Suprapubic skin (tissue), 4 donors: ENCODE data around the gene SYNM. TPM values are rescaled to one million over a fixed set of nuclear protein-coding genes. Genes with fewer than 3 reads are reported as not detected.

Source experiments
- DNase-seq, 2 donors: peaks; one replicate each; pipeline ENCODE4 v3.0.0-alpha.2; 2019; ENCODE audit warnings: low spot score in 2 of 2
- H3K27ac ChIP-seq: fragments of 200-600 bp; sonication (generic); one replicate; pipeline ENCODE4 v1.5.1; 2019
- H3K27me3 ChIP-seq: fragments of 200-600 bp; sonication (generic); one replicate; pipeline ENCODE4 v1.5.1; 2019
- H3K36me3 ChIP-seq: fragments of 200-600 bp; sonication (generic); one replicate; pipeline ENCODE4 v1.5.1; 2019
- H3K4me1 ChIP-seq: fragments of 200-600 bp; sonication (generic); one replicate; pipeline ENCODE4 v1.5.1; 2019
- H3K4me3 ChIP-seq: fragments of 200-600 bp; sonication (generic); one replicate; pipeline ENCODE4 v1.5.1; 2019; ENCODE audit warnings: mild to moderate bottlenecking
- H3K9me3 ChIP-seq: fragments of 200-600 bp; sonication (generic); one replicate; pipeline ENCODE4 v1.5.1; 2019
- EP300 ChIP-seq: sonication (generic); formaldehyde crosslinking; IDR thresholded peaks from one replicate; pipeline ENCODE4 v1.6.1; 2017; ENCODE audit warnings: antibody characterized with exemption
- POLR2A ChIP-seq, 2 donors: fragments of 450-650 bp; IDR thresholded peaks; one replicate each; pipeline ENCODE4 v1.6.1; 2017; ENCODE audit warnings: antibody characterized with exemption in 2 of 2, mild to moderate bottlenecking in 2 of 2, moderate library complexity in 2 of 2
- POLR2AphosphoS5 ChIP-seq, 3 donors: sonication (generic); formaldehyde crosslinking; IDR thresholded peaks; one replicate each; pipeline ENCODE4 v1.6.1; 2017; ENCODE audit warnings: antibody characterized with exemption in 3 of 3
- WGBS: methylation state at CpG from one replicate; pipeline ENCODE4 v1.1.5; 2018; 5-methylcytosine and 5-hydroxymethylcytosine counted together
- total RNA-seq, 4 donors: library from RNA; depleted of rRNA; stranded (reverse); fragments of >200 nt; gene quantifications; one replicate each; pipeline ENCODE4 v1.1.0, GENCODE V29; 2016
- TF ChIP-seq, protein P1 (sequence below), 2 donors: fragments of 200-600 bp in 1 of 2; fragments of 450-650 bp in 1 of 2; sonication (generic) in 1 of 2; IDR thresholded peaks; one replicate each; pipeline ENCODE4 v1.5.1; 2016 to 2019; ENCODE audit warnings: antibody characterized with exemption in 2 of 2, mild to moderate bottlenecking in 1 of 2, moderate library complexity in 1 of 2

SYNM gene
- total RNA-seq, 4 donors from 2014 or later = 6.7 to 20.3 (median 10.7) TPM

DNA sequence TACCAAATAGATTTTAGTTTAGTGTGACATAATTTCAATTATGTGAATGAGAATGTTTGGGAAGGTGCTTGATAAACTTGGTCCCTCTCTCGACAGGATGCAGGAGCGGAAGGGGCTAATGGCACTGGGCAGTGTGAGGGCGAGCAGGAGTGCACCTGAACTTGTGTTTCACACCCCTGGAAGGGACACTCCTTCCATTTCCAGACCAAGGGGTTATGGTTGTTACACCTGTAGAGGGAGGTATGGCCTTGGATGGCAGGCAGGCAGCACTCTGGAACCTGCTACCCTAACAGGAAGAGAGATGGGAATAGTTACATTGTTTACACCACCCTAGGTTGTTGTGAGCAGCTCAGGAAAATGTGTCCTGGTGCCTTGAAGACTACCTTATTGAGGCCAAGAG is 22.1 kb downstream of the SYNM start:
- H3K27ac ChIP-seq = no peak overlapping the region
- 90% methylated on average over 3 of the region's 3 CpGs for WGBS
- peaks cover 7% of the 10 kb centered on the region for H3K36me3 ChIP-seq
- no peaks in the 10 kb centered on the region for H3K27me3 ChIP-seq
- H3K4me1 ChIP-seq = peaks cover 27% of the 10 kb centered on the region
- TF ChIP-seq, protein P1, sequence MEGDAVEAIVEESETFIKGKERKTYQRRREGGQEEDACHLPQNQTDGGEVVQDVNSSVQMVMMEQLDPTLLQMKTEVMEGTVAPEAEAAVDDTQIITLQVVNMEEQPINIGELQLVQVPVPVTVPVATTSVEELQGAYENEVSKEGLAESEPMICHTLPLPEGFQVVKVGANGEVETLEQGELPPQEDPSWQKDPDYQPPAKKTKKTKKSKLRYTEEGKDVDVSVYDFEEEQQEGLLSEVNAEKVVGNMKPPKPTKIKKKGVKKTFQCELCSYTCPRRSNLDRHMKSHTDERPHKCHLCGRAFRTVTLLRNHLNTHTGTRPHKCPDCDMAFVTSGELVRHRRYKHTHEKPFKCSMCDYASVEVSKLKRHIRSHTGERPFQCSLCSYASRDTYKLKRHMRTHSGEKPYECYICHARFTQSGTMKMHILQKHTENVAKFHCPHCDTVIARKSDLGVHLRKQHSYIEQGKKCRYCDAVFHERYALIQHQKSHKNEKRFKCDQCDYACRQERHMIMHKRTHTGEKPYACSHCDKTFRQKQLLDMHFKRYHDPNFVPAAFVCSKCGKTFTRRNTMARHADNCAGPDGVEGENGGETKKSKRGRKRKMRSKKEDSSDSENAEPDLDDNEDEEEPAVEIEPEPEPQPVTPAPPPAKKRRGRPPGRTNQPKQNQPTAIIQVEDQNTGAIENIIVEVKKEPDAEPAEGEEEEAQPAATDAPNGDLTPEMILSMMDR (IDR thresholded peaks at IDR 0.05) = no peak
- TF ChIP-seq EP300 (no peak), POLR2AphosphoS5 (IDR thresholded peaks at IDR 0.05) (no peak), POLR2A (IDR thresholded peaks at IDR 0.05) (no peak)
- DNase-seq = no peak
- no peaks in the 10 kb centered on the region for H3K9me3 ChIP-seq
- H3K4me3 ChIP-seq = no peak overlapping the region

DNA sequence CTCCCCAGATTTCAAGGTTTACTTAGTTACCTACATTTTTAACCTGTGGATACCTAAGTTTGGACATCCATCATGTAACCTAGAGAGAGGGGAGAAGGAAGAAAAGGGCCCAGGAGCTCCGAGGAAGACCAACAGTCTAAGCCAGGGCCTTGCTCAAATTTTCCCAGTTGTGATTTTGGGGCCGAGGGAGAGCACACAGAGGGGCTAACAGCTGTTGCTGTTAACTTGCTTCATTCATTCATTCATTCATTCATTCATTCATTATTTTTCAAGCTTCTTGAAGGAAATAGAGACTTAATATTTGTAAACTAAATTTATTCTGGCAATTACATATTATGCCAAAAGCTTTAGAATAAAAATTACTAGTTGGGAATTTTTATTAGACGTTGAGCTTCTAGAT is 22.9 kb downstream of the SYNM start:
- peaks cover 10% of the 10 kb centered on the region for H3K36me3 ChIP-seq
- no peak overlapping the region for H3K27ac ChIP-seq
- H3K9me3 ChIP-seq = no peaks in the 10 kb centered on the region
- DNase-seq = no peak
- peaks cover 27% of the 10 kb centered on the region for H3K4me1 ChIP-seq
- WGBS = 91% methylated on average over 3 of the region's 3 CpGs
- TF ChIP-seq POLR2AphosphoS5 (IDR thresholded peaks at IDR 0.05) (no peak), EP300 (no peak), POLR2A (IDR thresholded peaks at IDR 0.05) (no peak)
- TF ChIP-seq, protein P1 (IDR thresholded peaks at IDR 0.05) = no peak
- no peaks in the 10 kb centered on the region for H3K27me3 ChIP-seq
- H3K4me3 ChIP-seq = no peak overlapping the region

DNA sequence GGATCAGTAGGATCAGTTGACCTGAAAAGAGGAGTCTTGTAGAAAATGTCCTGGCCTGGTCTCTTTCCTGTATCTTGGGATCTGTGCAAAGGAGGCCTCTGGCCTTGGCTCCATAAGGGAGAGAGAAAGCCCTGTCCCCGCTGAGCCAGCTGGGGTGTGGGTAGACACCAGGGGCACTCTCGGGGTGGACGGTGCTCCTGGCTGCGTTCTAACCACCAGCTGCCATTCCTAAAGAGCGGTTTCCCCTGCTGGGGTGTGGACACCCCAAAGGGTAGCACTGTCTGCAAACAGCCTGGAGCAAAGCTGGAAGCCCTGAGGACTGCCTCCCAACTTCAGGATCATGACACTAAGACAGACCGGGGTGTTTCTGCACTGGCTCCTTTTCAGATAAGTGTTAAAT is 23.5 kb downstream of the SYNM start:
- Histone ChIP-seq H3K27me3 (no peaks in the 10 kb centered on the region), H3K4me3 (no peak overlapping the region), H3K4me1 (peaks cover 21% of the 10 kb centered on the region), H3K36me3 (peaks cover 10% of the 10 kb centered on the region), H3K9me3 (no peaks in the 10 kb centered on the region), H3K27ac (no peak overlapping the region)
- WGBS = 91% methylated on average over 6 of the region's 6 CpGs
- no peak for DNase-seq
- TF ChIP-seq EP300 (no peak), POLR2A (IDR thresholded peaks at IDR 0.05) (no peak), POLR2AphosphoS5 (IDR thresholded peaks at IDR 0.05) (no peak)
- TF ChIP-seq, protein P1 (IDR thresholded peaks at IDR 0.05) = no peak

DNA sequence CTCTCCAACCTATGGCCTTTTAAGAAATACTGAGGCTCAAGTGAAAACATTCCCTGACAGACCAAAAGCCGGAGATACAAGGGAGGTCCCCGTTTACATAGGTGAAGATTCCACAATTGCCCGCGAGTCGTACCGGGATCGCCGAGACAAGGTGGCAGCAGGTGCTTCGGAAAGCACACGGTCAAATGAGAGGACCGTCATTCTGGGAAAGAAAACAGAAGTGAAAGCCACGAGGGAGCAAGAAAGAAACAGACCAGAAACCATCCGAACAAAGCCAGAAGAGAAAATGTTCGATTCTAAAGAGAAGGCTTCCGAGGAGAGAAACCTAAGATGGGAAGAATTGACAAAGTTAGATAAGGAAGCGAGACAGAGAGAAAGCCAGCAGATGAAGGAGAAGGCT is 24.8 kb downstream of the SYNM start:
- Histone ChIP-seq H3K36me3 (peaks cover 10% of the 10 kb centered on the region), H3K27ac (no peak overlapping the region), H3K4me3 (no peak overlapping the region), H3K9me3 (no peaks in the 10 kb centered on the region), H3K4me1 (peaks cover 9% of the 10 kb centered on the region), H3K27me3 (no peaks in the 10 kb centered on the region)
- 89% methylated on average over 16 of the region's 16 CpGs for WGBS
- DNase-seq = no peak
- TF ChIP-seq POLR2A (IDR thresholded peaks at IDR 0.05) = no peak
- no peak for TF ChIP-seq EP300
- TF ChIP-seq, protein P1 (IDR thresholded peaks at IDR 0.05) = no peak
- no peak for TF ChIP-seq POLR2AphosphoS5 (IDR thresholded peaks at IDR 0.05)

DNA sequence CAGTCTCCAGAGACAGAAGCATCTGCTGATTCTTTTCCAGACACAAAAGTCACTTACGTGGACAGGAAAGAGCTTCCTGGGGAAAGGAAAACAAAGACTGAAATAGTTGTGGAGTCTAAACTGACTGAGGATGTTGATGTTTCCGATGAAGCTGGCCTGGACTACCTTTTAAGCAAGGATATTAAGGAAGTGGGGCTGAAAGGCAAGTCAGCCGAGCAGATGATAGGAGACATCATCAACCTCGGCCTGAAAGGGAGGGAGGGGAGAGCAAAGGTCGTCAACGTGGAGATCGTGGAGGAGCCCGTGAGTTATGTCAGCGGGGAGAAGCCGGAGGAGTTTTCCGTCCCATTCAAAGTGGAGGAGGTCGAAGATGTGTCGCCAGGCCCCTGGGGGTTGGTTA is 25.4 kb downstream of the SYNM start:
- peaks cover 10% of the 10 kb centered on the region for H3K36me3 ChIP-seq
- no peaks in the 10 kb centered on the region for H3K27me3 ChIP-seq
- no peak overlapping the region for H3K4me3 ChIP-seq
- peak in 1 of 2 donors; percentile 58 for DNase-seq
- no peaks in the 10 kb centered on the region for H3K9me3 ChIP-seq
- TF ChIP-seq EP300 = no peak
- no peak for TF ChIP-seq POLR2A (IDR thresholded peaks at IDR 0.05)
- no peak for TF ChIP-seq POLR2AphosphoS5 (IDR thresholded peaks at IDR 0.05)
- TF ChIP-seq, protein P1 (IDR thresholded peaks at IDR 0.05) = no peak
- peaks cover 2% of the 10 kb centered on the region for H3K4me1 ChIP-seq
- H3K27ac ChIP-seq = no peak overlapping the region
- WGBS = 85% methylated on average over 13 of the region's 13 CpGs
